PFSK-1 (cell line): ENCODE results near the gene MTURN.

Experiments
- FOXP2 ChIP-seq: optimal IDR thresholded peaks from 2 replicates; pipeline ENCODE3; 2011; ENCODE audit warnings: borderline replicate concordance, control low read depth, inconsistent platforms; ENCODE audit not compliant: insufficient read depth; ENCODE audit errors: extremely low read length, extremely low read depth
- POLR2AphosphoS5 ChIP-seq: IDR thresholded peaks from 2 replicates; pipeline ENCODE4 v1.6.1; 2012; ENCODE audit warnings: low read depth, mild to moderate bottlenecking, control low read depth, low read length, moderate library complexity
- SIN3A ChIP-seq: IDR thresholded peaks from 2 replicates; pipeline ENCODE4 v1.6.1; 2012; ENCODE audit warnings: mild to moderate bottlenecking, low read length, moderate library complexity, borderline replicate concordance; ENCODE audit not compliant: insufficient read depth
- TAF1 ChIP-seq: IDR thresholded peaks from 2 replicates; pipeline ENCODE4 v1.6.1; 2012; ENCODE audit warnings: low read length, control low read depth, borderline replicate concordance; ENCODE audit not compliant: insufficient read depth
- TF ChIP-seq, protein P1 (sequence below), 2 experiments: IDR thresholded peaks; 2 replicates each; pipeline versions ENCODE4 v1.6.1 to v1.8.0; 2011 to 2012; ENCODE audit warnings: low read depth in 2 of 2, low read length in 2 of 2, control low read depth in 1 of 2, inconsistent platforms in 1 of 2, mild to moderate bottlenecking in 1 of 2, moderate library complexity in 1 of 2; ENCODE audit not compliant: insufficient read depth in 1 of 2

DNA sequence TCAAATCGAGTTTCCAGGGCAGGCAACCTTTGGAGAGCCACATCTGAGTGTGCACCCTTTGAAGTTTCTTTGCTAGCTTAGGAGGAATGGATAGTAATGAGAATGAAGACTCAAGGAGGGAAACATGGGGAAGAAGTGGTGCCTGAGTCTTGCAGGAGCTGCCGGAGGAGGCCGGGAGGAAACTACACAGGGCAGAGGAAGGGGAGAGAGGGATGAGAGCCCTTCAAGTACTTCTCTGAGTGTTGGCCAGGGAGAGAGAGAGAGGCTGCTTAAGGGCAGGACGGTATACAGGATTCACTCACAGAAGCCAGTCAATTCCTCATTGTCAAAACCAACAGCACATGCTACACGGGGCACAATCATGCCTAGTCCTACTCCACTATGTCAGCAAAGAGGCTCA lies 75.2 kb downstream of the MTURN start:
- TF ChIP-seq TAF1 (no peak), POLR2AphosphoS5 (no peak), FOXP2 (no peak), SIN3A (no peak)
- TF ChIP-seq, protein P1, sequence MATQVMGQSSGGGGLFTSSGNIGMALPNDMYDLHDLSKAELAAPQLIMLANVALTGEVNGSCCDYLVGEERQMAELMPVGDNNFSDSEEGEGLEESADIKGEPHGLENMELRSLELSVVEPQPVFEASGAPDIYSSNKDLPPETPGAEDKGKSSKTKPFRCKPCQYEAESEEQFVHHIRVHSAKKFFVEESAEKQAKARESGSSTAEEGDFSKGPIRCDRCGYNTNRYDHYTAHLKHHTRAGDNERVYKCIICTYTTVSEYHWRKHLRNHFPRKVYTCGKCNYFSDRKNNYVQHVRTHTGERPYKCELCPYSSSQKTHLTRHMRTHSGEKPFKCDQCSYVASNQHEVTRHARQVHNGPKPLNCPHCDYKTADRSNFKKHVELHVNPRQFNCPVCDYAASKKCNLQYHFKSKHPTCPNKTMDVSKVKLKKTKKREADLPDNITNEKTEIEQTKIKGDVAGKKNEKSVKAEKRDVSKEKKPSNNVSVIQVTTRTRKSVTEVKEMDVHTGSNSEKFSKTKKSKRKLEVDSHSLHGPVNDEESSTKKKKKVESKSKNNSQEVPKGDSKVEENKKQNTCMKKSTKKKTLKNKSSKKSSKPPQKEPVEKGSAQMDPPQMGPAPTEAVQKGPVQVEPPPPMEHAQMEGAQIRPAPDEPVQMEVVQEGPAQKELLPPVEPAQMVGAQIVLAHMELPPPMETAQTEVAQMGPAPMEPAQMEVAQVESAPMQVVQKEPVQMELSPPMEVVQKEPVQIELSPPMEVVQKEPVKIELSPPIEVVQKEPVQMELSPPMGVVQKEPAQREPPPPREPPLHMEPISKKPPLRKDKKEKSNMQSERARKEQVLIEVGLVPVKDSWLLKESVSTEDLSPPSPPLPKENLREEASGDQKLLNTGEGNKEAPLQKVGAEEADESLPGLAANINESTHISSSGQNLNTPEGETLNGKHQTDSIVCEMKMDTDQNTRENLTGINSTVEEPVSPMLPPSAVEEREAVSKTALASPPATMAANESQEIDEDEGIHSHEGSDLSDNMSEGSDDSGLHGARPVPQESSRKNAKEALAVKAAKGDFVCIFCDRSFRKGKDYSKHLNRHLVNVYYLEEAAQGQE (IDR thresholded peaks at IDR 0.05; ENCODE audit: insufficient read depth in 1 of 2, low read depth in 2 of 2, low read length in 2 of 2), result no peak
